CD4-positive, alpha-beta T cell treated with Interleukin-17A for 4 hours (primary cell): Measurements from ENCODE around the gene DNER.
"Not testable (repeated sequence)": the region's sequence is repeated elsewhere in the genome, so short reads cannot be mapped to it uniquely, and the experiment has no call there.

Experiments
- DNase-seq: peaks from one replicate; pipeline ENCODE4 v3.0.0-alpha.2; 2020; ENCODE audit warnings: mixed read lengths

Gene DNER

DNA sequence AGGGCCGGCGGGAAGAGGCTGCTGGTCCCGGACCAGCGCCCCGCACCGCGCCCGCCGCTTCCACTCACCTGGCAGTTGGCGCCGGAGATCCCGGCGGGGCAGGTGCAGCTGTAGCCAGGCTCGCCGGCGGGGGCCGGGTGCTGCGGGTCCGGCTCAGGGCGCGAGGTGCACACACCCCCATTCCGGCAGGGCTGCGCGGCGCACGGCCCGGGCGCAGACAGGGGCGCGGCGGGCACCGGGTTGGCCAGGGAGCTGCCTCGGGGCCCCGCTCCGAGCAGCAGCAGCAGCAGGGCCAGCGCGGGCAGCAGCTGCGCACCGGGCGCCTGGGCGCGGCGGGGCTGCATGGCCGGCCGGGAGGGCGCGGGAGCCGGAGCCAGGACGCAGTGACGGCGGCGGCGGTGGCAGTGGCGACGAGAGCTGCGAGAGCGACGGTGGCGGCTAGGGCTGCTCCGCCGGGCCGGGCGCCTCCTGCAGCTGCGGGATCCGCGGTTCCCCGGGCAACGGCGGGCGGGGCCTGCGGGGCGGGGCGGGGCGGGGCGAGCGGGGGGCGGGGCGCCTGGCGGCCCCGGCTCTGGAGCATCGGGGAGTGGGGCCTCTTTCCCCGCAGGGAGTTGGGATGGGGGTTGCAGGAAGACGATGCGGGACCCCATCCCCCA lies at the start of gene DNER:
Gene DNER (minus strand): TSS at position 476 of the 656 bp plus-strand sequence. CDS start 132 bp downstream, at position 344.
- peak; percentile 27 for DNase-seq

GRCh38 chr2:229761663-229762062 lies 47.3 kb upstream of the DNER start:
- DNase-seq: no peak

- DNase-seq: not testable (repeated sequence)
These were observed 43.1 kb upstream of the DNER start for GRCh38 chr2:229757462-229757861.

DNA sequence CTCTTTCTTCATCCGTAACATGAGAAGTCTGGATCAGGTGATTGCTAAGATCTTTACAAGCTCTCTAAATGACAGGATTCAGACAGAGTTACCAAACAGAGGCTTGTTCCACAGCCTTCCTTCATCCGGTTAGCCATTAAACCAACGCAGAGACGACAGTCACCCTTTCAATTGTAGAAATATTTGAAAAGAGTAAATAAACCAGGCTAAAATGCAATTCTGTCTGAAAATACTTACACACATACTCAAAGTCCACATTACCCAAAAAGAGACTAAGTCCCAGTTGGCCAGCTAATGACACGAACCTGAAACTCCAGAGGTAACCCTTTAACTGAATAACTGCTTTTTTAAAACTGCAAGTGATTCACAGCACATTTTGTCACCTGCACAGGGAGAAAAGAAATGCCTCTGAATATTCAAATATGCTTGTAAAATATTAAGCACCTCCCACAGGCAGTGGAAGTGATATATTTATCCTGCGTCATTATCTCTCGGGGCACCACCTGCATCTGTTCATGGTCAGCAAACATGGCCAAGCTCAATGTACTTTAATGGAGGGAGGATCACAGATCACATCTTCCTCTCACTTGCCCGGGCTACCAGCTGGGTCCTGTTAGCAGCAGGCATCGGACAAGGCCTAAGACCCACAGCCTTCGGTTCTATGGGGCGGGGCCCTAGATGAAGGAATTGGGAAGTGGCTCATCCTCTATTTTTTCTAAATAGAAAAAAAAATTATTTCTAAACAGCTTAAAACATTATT lies 38.8 kb upstream of the DNER start:
- no peak for DNase-seq

- DNase-seq: no peak
These were observed 35.4 kb upstream of the DNER start for GRCh38 chr2:229749779-229750178.

DNA sequence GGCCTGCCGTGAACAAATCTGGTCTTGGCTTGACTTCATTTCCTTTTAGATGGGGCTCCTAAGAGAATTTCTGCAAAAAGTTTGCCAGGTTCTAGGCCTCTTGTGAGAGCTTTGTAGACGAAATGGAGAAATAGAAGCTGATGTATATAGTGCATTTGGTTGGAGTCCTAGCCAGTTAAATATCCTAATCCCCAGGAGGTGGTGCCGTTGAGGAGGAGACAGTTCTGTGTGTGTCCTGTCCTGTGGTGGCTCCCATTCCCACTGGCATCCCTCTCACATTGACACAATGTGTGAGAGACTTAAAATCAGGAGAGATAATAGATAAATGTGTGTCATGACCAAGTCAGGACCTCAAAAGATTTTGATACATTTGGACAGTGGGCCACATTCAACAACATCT lies 34.6 kb upstream of the DNER start:
- DNase-seq: no peak

GRCh38 chr2:229742691-229743090 lies 28.3 kb upstream of the DNER start:
- DNase-seq: not testable (repeated sequence)

GRCh38 chr2:229740279-229740678 lies 25.9 kb upstream of the DNER start:
- DNase-seq: no peak

DNA sequence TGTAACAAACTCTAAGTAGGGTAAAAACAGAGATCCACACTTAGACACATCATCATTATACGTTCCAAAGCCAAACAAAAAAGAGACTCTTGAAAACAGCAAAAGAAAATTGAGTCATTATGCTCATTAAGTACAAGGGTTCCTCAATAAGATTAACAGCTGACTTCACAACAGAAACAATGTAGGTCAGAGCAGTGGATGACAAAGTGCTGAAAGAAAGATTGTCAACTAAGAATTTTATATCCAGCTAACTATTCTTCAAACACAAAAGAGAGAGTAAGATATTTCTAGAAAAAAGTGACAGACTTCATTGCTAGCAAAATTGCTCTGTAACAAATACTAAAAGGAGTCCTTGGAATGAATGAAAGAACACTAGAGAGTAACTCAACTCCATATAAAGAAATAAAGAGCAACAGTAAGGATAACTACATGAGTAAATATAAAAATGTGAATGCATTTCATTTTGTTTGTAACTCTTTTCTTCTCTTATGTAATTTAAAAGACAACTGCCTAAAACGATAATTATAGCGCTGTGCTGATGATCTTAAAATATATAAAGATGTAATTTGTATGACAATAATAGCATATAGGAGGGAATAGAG lies 23.8 kb upstream of the DNER start:
- DNase-seq: no peak

DNA sequence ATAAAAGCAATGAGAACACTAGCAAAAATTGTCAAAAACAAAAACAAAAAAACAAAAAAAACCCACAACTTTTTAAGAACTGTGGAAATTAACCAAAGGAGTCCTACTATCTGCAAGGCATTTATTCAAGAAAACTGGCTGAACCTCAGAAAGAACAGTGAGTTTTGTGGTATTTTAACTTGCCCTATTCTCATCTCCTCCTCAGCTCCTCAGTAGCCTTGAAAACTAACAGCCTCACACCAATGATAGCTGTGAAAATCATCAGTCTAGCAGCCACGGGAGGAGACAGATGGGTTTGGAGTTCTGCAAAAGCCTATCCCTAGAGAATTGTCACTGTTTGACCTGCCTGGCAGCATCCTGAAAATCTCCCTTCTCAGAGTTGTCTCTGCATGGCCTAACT lies 20.1 kb upstream of the DNER start:
- DNase-seq: no peak

DNA sequence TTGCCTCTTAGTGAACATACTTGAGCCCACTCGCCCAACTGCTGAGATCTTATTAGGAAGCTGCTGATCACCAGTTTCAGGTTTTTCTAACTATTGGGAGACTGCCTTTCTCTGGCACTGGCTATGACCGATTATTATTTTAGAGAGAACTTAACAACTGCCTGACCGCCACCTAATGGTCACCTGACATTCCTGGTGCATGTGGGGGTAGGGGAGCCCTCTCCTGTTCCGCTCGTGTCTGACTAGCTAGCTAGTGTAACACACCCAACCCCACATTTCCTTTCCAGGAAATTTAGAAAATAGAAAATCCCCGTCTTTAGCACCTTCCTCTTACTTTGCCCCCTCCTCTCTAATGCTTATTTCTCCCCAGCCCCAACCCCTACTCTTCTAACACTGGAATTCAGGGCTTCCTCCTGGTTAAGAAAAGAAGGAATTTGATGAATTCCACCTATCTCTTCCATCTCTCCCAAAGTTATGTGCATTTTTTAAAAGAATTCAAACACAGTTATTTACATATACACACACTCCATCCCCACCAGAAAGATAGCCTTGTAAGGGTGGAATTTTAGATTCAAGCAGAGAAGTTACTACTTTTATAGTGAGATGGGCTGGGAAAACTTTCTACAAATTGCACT lies 19.4 kb upstream of the DNER start:
- DNase-seq: no peak

- DNase-seq: no peak
These were observed 18.5 kb upstream of the DNER start for GRCh38 chr2:229732897-229733296.

DNA sequence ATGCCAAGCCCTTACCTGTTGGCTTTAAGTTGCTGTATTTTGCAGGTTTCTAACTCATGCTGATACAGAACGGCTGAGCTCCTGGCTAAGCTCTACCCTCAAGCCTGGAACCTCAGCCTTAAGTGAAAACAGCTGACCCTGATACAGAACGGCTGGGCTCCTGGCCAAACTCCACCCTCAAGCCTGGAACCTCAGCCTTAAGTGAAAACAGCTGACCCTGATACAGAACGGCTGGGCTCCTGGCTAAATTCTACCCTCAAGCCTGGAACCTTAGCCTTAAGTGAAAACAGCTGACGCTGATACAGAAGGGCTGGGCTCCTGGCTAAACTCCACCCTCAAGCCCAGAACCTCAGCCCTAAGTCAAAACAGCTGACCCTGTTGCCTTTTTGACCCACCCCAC lies 17.6 kb upstream of the DNER start:
- DNase-seq: no peak

- DNase-seq: no peak
These were observed 17.0 kb upstream of the DNER start for GRCh38 chr2:229731363-229731762.

DNA sequence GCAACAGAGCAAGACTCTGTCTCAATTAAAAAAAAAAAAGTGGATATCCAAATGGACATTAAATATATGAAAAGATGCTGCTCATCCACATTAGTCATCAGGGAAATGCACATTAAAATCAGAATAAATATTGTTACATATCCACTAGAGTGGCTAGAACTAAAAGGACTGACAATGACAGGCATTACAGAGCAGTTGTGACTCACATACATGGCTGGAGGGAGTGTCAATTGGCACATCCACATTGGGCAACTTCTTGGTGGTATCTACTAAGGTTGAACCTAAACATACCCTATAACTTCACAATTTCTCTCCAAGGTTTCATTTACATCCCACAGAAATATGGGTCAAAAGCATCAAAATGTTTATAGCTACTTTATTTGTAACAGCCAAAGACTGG lies 14.0 kb upstream of the DNER start:
- DNase-seq: no peak

GRCh38 chr2:229726643-229727042 lies 12.3 kb upstream of the DNER start:
- DNase-seq: no peak

DNA sequence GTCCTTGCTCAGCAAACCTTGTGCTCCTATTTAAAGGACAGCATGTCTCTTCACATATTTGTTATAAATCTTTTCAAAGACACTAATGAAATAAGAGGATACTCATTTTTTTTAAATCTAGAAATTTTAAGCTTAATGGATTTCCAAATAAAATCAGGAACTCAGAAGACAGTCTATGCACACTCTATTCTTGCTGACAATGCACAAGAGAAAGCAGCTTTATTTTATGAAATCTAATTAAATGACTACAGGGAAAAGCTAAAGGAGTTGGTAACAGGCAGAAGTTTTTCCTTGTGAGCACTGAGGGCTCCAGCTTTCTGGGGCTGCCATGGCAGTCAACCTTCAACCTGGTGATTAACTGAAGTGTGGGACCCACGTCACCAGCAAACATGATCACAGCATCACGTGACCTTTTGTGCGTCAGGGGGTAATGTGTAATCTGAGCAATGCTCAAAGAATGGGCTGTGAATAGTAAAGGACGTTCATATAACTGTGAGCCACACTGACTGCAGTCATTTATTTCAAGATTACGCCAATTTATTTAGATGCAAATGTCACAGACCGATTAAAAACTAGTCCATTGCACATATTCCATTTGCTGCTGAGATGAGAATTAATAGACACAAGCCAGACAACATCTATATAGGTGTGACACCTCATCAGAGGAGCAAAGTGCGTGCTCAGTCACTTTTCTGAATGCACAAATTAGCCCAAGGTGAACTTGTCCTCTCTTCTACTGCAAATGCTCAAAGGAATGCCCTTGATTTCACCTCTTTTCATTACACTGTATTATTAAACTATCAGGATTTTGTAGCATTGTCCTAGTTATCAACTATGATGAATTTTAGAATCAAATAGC lies 11.6 kb upstream of the DNER start:
- no peak for DNase-seq

GRCh38 chr2:229723192-229723591 lies 8.8 kb upstream of the DNER start:
- not testable (repeated sequence) for DNase-seq

GRCh38 chr2:229719926-229720647 lies 5.7 kb upstream of the DNER start:
- no peak for DNase-seq

- DNase-seq: no peak
These were observed 3.7 kb upstream of the DNER start for GRCh38 chr2:229718057-229718456.

DNA sequence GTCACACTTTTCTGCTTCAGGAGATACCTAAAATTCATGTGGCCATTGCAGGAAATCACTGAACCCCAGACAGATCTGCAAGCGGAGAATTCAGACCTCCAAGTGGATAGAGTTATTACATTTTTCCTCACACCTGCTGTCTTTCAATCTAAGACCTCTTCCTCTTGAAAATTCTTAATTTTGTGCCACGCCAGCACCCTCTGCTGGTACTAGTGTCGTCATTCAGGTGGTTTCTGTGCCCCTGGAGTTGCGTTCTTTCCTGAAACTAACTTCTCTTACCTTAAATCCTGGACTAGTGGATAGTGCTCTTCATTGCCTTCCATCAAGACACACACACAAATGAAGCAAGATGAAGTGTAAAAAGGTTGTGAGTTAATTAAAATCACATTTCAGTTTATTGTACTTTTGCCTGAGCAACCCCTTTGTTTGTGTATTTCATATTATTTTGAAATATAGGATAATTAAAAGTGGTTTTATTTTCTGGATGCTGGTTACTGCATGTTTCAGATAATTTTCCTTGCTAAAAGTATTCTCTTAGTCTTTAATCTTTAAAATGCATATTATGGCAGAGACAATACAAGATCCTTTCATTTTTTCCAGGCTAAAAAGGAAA lies 1.6 kb upstream of the DNER start:
- DNase-seq: peak; percentile 29
